ENCODE measurements around the gene SLC25A10.

SLC25A10 gene, protein sequence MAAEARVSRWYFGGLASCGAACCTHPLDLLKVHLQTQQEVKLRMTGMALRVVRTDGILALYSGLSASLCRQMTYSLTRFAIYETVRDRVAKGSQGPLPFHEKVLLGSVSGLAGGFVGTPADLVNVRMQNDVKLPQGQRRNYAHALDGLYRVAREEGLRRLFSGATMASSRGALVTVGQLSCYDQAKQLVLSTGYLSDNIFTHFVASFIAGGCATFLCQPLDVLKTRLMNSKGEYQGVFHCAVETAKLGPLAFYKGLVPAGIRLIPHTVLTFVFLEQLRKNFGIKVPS

DNA sequence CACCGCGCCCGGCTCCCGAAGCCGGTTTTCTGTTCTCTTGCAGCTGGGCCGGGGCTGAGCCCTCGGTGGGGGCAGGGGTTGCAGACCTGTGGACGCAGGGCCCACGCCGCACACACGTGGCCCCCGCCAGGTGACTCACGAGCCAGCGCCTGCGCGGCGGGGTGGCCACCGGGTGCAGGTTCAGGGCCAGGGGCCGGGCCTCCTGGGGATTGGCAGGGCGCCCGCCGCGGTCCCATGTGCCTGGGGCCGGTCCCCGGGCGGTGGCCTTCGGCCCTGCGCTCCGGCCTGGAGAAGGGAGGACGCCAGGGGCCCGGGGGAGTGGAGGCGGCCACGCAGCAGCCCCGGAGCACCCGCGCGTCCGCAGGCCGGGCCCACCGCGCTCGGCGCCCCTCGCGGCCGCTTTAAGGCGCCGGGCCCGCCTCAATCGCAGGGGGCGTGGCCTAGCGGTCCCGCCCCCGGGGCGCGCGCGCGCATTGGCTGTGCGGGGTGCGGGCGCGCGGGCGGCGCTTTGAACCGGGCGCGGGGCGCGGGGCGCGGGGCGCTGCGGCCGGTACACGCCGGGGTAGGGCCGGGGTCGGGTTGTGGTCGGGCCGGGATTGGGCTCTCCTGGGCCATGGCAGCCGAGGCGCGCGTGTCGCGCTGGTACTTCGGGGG lies at the start of gene SLC25A10:
TSS of gene SLC25A10 (plus strand) at position 471 of the 654 bp plus-strand sequence. CDS start at position 614, 143 bp downstream.
- Histone ChIP-seq H3K36me3 (ENCODE audit: control insufficient read depth in 5 of 5, insufficient read depth in 5 of 5, low read length in 5 of 5) (peaks cover 0 to 26% (median 11%) of the 10 kb centered on the region in 5 donors), H3K4me3 (ENCODE audit: low read depth in 1 of 5, low read length in 5 of 5) (peak within 1 kb of the TSS; percentile 63 to 81 (median 66)), H3K27me3 (ENCODE audit: control insufficient read depth in 5 of 5, insufficient read depth in 4 of 5, low read length in 5 of 5) (no peaks in the 10 kb centered on the region), H3K4me1 (ENCODE audit: control insufficient read depth in 5 of 5, insufficient read depth in 5 of 5, low read length in 5 of 5) (peaks cover 7 to 58% (median 49%) of the 10 kb centered on the region in 5 donors), H3K27ac (ENCODE audit: low read depth, low read length) (peak within 1 kb of the TSS; percentile 37), H3K9ac (ENCODE audit: low read length in 5 of 5) (peak within 1 kb of the TSS in 4 of 5 donors; percentile 53 to 77 (median 62)), H3K9me3 (ENCODE audit: control insufficient read depth in 5 of 5, low read length in 5 of 5) (no peaks in the 10 kb centered on the region)

DNA sequence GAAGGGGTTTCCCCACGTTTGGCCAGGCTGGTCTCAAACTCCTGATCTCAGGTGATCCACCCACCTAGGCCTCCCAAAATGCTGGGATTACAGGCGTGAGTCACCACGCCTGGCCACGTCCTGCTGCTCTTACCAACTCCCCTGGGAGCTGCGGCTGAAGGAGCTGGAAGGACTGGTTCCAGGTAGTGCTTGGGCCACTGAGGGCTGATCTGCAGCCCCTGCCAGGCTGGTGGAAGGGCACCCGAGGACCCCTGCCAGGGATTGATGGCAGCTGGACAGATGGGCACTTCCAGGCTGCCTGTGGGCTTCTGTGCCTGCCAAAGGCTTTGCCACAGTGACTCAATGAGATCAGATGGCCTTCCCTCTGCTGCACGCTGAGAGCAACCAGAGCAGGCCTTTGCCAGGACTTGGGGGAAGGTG lies 48.0 kb upstream of the SLC25A10 start:
- Histone ChIP-seq H3K4me1 (ENCODE audit: control insufficient read depth in 5 of 5, insufficient read depth in 5 of 5, low read length in 5 of 5) (peaks cover 3 to 44% (median 42%) of the 10 kb centered on the region in 5 donors), H3K27me3 (ENCODE audit: control insufficient read depth in 5 of 5, insufficient read depth in 4 of 5, low read length in 5 of 5) (no peaks in the 10 kb centered on the region), H3K4me3 (ENCODE audit: low read depth in 1 of 5, low read length in 5 of 5) (no peak overlapping the region), H3K9ac (ENCODE audit: low read length in 5 of 5) (peak overlapping the region in 1 of 5 donors; percentile 30), H3K9me3 (ENCODE audit: control insufficient read depth in 5 of 5, low read length in 5 of 5) (no peaks in the 10 kb centered on the region), H3K27ac (ENCODE audit: low read depth, low read length) (peak overlapping the region; percentile 46), H3K36me3 (ENCODE audit: control insufficient read depth in 5 of 5, insufficient read depth in 5 of 5, low read length in 5 of 5) (peaks cover 0 to 10% (median 4%) of the 10 kb centered on the region in 5 donors)

DNA sequence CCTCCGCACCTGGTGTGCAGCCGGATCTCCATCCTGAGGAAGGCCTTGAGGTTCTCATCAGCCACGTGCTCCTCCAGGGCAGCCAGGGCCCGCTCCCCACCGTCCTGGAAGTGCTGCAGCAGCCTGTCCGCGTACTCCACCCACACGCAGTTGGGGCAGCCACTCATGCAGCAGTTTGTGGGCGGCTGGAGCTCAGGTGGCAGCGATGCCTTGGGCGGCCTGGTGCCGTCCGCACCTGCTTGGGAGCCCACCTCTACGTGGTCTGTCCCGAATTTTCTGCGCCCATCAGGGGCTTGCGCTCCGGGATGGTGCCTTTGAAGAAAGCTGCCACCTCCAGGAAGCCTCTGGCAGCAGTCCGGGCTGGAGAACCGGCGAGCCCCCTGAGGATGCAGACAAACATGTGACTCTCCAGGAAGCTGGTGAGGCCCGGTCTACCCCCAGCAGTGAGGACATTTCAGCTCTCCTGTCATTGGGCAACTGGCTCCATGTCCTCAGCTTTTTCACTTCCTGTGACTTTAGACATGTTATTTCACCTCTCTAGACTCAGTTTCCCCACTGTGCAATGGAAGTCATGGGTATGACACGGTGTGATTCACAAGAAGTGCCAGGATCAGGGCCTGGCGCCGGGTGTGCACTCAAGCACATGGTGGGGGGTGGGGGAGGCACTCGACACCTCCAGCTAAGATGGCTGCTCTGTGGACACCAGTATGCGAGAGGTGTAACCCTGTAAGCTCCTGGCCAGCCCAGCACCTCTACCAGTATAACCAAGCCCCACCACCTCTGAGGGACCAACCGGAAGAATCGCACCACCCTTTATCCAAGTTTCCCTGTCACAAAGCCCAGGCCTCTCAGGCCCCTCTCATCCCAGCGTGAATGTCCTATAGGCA lies 46.6 kb upstream of the SLC25A10 start:
- peak overlapping the region; percentile 76 to 90 (median 86) for H3K4me3 ChIP-seq (ENCODE audit: low read depth in 1 of 5, low read length in 5 of 5)
- H3K36me3 ChIP-seq (ENCODE audit: control insufficient read depth in 5 of 5, insufficient read depth in 5 of 5, low read length in 5 of 5) = peaks cover 0 to 23% (median 13%) of the 10 kb centered on the region in 5 donors
- H3K4me1 ChIP-seq (ENCODE audit: control insufficient read depth in 5 of 5, insufficient read depth in 5 of 5, low read length in 5 of 5) = peaks cover 3 to 39% (median 33%) of the 10 kb centered on the region in 5 donors
- peak overlapping the region; percentile 63 to 97 (median 91) for H3K9ac ChIP-seq (ENCODE audit: low read length in 5 of 5)
- no peaks in the 10 kb centered on the region for H3K9me3 ChIP-seq (ENCODE audit: control insufficient read depth in 5 of 5, low read length in 5 of 5)
- peak overlapping the region; percentile 81 for H3K27ac ChIP-seq (ENCODE audit: low read depth, low read length)
- H3K27me3 ChIP-seq (ENCODE audit: control insufficient read depth in 5 of 5, insufficient read depth in 4 of 5, low read length in 5 of 5) = no peaks in the 10 kb centered on the region

DNA sequence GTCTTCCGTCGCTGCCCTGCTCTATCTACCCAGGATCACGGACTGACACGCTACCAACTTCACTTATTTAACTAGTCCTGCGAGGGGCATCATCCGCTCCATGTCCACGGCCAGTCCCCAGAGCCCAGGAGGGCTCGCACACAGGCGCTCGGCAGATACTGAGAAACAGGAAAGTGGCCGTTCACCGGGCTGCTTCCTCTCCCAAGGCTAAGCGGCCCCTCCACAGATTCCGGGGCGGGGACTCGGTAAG lies 46.1 kb upstream of the SLC25A10 start:
- no peaks in the 10 kb centered on the region for H3K27me3 ChIP-seq (ENCODE audit: control insufficient read depth in 5 of 5, insufficient read depth in 4 of 5, low read length in 5 of 5)
- peak overlapping the region; percentile 63 to 97 (median 91) for H3K9ac ChIP-seq (ENCODE audit: low read length in 5 of 5)
- H3K4me1 ChIP-seq (ENCODE audit: control insufficient read depth in 5 of 5, insufficient read depth in 5 of 5, low read length in 5 of 5) = peaks cover 3 to 39% (median 33%) of the 10 kb centered on the region in 5 donors
- H3K4me3 ChIP-seq (ENCODE audit: low read depth in 1 of 5, low read length in 5 of 5) = peak overlapping the region; percentile 76 to 90 (median 86)
- H3K36me3 ChIP-seq (ENCODE audit: control insufficient read depth in 5 of 5, insufficient read depth in 5 of 5, low read length in 5 of 5) = peaks cover 0 to 29% (median 15%) of the 10 kb centered on the region in 5 donors
- peak overlapping the region; percentile 81 for H3K27ac ChIP-seq (ENCODE audit: low read depth, low read length)
- no peaks in the 10 kb centered on the region for H3K9me3 ChIP-seq (ENCODE audit: control insufficient read depth in 5 of 5, low read length in 5 of 5)

DNA sequence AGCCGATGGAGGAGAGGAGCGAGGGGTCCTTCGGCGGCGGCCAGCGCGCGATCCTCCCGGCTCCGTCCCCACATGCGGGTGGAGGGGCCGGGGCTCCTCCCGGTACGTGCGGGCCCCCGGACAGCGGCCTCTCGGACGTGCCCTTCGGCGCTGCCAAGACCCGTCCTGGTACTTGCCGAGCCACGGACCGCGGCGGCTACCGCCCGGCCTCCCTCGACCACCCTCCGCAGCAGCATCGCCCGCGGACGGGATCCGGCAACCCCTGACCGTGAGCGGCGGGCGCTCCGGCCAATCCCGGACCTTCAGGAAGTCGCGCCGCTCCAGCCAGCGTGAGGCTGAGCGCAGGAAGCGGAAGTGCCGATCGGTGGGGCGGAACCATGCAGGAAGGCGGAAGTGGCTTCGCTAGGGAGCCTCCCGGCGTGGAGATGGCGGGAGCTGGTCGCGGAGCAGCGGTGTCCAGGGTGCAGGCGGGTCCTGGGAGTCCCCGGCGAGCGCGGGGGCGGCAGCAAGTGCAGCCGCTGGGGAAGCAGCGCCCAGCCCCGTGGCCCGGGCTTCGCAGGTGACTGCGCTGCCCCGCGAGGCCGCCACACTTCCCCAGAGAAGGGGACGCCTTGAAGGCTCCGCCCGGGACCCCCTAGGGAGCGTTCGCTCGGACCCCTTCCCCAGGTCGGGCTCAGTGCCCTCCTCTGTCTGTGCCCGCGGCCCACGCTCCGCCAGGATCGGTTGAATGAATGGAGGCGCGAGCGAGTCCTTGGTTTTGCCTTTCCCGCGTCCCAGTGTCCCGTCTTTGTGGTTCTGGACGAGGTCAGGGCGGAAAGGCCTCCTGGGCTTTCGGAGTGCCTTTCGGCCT lies 45.5 kb upstream of the SLC25A10 start, which contains the start of the genes CCDC137 and OXLD1:
TSS of gene CCDC137 (plus strand) at position 396 of the 850 bp plus-strand sequence. CDS start at position 426, 30 bp downstream.
TSS of gene OXLD1 (minus strand) at position 264 of the 850 bp plus-strand sequence. CDS start at position 236, 28 bp downstream.
- H3K36me3 ChIP-seq (ENCODE audit: control insufficient read depth in 5 of 5, insufficient read depth in 5 of 5, low read length in 5 of 5) = peaks cover 0 to 34% (median 21%) of the 10 kb centered on the region in 5 donors
- H3K27ac ChIP-seq (ENCODE audit: low read depth, low read length) = peak within 1 kb of the TSS; percentile 81
- peaks cover 3 to 39% (median 33%) of the 10 kb centered on the region in 5 donors for H3K4me1 ChIP-seq (ENCODE audit: control insufficient read depth in 5 of 5, insufficient read depth in 5 of 5, low read length in 5 of 5)
- H3K4me3 ChIP-seq (ENCODE audit: low read depth in 1 of 5, low read length in 5 of 5) = peak within 1 kb of the TSS; percentile 76 to 90 (median 86)
- H3K9ac ChIP-seq (ENCODE audit: low read length in 5 of 5) = peak within 1 kb of the TSS; percentile 63 to 97 (median 91)
- no peaks in the 10 kb centered on the region for H3K9me3 ChIP-seq (ENCODE audit: control insufficient read depth in 5 of 5, low read length in 5 of 5)
- no peaks in the 10 kb centered on the region for H3K27me3 ChIP-seq (ENCODE audit: control insufficient read depth in 5 of 5, insufficient read depth in 4 of 5, low read length in 5 of 5)

DNA sequence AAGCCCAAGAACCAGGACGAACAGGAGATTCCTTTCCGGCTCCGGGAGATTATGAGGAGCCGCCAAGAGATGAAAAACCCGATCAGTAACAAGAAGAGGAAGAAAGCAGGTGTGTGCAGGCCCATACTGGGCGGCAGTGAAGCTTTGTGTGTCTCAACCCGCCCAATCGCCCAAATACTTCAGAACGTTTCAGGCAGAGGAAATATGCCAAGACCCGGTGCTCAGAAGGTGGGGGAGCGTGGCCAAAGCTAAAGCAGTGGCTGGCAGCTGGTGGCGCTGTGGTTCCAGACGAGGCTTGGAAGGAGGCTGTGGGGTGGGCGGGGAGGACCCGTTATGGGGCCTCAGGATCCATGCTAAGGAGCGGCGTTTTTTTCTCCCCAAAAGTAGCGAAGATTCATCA lies 44.3 kb upstream of the SLC25A10 start:
- Histone ChIP-seq H3K36me3 (ENCODE audit: control insufficient read depth in 5 of 5, insufficient read depth in 5 of 5, low read length in 5 of 5) (peaks cover 0 to 46% (median 33%) of the 10 kb centered on the region in 5 donors), H3K9me3 (ENCODE audit: control insufficient read depth in 5 of 5, low read length in 5 of 5) (no peaks in the 10 kb centered on the region), H3K4me3 (ENCODE audit: low read depth in 1 of 5, low read length in 5 of 5) (peak overlapping the region in 1 of 5 donors; percentile 1), H3K9ac (ENCODE audit: low read length in 5 of 5) (peak overlapping the region in 2 of 5 donors; percentile 11 to 25), H3K27ac (ENCODE audit: low read depth, low read length) (no peak overlapping the region), H3K27me3 (ENCODE audit: control insufficient read depth in 5 of 5, insufficient read depth in 4 of 5, low read length in 5 of 5) (no peaks in the 10 kb centered on the region), H3K4me1 (ENCODE audit: control insufficient read depth in 5 of 5, insufficient read depth in 5 of 5, low read length in 5 of 5) (peaks cover 3 to 39% (median 33%) of the 10 kb centered on the region in 5 donors)

DNA sequence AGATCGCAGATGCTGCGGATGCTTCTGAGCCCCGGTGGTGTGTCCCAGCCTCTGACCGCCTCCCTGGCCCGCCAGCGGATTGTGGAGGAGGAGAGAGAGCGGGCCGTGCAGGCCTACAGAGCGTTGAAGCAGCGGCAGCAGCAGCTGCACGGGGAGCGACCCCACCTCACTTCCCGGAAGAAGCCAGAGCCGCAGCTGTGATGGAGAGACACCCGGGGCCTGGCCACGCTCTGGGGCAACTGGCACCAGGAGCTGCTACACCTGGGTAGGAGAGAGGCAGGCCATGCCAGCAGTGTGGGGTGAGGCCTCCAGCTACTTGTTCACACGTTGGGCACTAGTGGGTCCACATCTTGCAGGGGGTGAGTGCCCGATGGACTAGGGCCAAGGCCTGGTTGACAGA lies 39.6 kb upstream of the SLC25A10 start:
- Histone ChIP-seq H3K36me3 (ENCODE audit: control insufficient read depth in 5 of 5, insufficient read depth in 5 of 5, low read length in 5 of 5) (peaks cover 0 to 60% (median 46%) of the 10 kb centered on the region in 5 donors), H3K9ac (ENCODE audit: low read length in 5 of 5) (no peak overlapping the region), H3K27me3 (ENCODE audit: control insufficient read depth in 5 of 5, insufficient read depth in 4 of 5, low read length in 5 of 5) (no peaks in the 10 kb centered on the region), H3K4me3 (ENCODE audit: low read depth in 1 of 5, low read length in 5 of 5) (no peak overlapping the region), H3K27ac (ENCODE audit: low read depth, low read length) (no peak overlapping the region), H3K9me3 (ENCODE audit: control insufficient read depth in 5 of 5, low read length in 5 of 5) (no peaks in the 10 kb centered on the region), H3K4me1 (ENCODE audit: control insufficient read depth in 5 of 5, insufficient read depth in 5 of 5, low read length in 5 of 5) (peaks cover 0 to 19% (median 12%) of the 10 kb centered on the region in 5 donors)

DNA sequence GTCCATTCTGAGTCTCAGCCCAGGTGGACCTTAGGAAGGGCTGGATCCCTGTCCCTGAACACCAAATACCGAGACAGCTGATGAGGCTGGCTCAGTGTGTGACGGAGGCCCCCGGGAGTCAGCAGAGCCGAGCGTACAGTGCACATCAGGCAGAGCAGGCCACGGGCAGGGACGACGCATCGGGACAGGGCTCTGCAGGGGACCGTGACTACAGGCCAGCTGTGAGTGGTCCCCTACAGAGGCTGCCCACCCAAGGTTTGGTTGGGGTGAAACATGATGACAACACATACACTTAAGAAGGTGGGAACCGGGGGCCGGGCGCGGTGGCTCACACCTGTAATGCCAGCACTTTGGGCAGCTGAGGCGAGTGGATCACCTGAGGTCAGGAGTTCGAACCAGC lies 39.1 kb upstream of the SLC25A10 start:
- Histone ChIP-seq H3K27me3 (ENCODE audit: control insufficient read depth in 5 of 5, insufficient read depth in 4 of 5, low read length in 5 of 5) (no peaks in the 10 kb centered on the region), H3K4me3 (ENCODE audit: low read depth in 1 of 5, low read length in 5 of 5) (no peak overlapping the region), H3K4me1 (ENCODE audit: control insufficient read depth in 5 of 5, insufficient read depth in 5 of 5, low read length in 5 of 5) (peaks cover 0 to 14% (median 8%) of the 10 kb centered on the region in 5 donors), H3K36me3 (ENCODE audit: control insufficient read depth in 5 of 5, insufficient read depth in 5 of 5, low read length in 5 of 5) (peaks cover 0 to 60% (median 46%) of the 10 kb centered on the region in 5 donors), H3K9me3 (ENCODE audit: control insufficient read depth in 5 of 5, low read length in 5 of 5) (no peaks in the 10 kb centered on the region), H3K27ac (ENCODE audit: low read depth, low read length) (no peak overlapping the region), H3K9ac (ENCODE audit: low read length in 5 of 5) (no peak overlapping the region)

Data from subcutaneous abdominal adipose tissue (tissue), 5 donors.